ENCODE data around the gene LRMDA.

Gene LRMDA

DNA sequence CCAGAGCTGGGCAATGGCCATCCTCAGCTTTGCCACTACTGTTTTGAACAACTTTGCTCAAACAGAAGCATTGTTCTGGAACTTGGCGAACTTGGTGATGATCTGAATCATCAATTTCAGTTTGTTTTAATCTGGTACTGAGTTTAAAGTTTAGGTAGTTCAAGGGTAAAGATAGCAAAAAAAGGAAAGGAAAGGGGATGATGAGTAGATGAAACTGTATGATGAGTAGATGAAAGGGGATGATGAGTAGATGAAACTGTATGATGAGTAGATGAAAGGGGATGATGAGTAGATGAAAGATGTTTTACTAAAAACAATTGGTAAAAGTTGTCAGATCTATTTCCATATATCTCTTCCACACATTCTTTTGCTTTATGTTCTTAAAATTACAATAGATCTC is 737.0 kb downstream of the LRMDA start:
- H3K79me2 ChIP-seq (ENCODE audit: low read length) = no peaks in the 10 kb centered on the region

DNA sequence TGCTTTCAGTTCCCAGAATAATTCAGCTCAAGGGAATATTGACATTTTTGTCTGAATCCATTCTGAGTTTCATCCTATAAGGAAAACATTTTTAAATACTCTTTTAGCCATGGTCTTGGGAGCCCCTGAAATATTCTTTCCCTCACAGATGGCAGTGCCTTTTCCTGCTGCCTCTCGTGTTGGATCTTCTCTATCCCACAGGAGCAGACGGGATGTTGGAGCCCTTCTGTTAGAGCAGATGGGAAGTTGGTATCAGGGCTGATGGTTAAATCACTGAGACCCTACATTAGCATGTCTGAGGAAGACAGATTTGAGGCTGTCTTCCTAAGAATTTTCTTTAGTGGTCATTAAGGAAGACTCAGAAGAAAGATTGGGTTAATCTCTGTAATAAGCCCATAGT is 737.8 kb downstream of the LRMDA start:
- TF ChIP-seq, protein P1, sequence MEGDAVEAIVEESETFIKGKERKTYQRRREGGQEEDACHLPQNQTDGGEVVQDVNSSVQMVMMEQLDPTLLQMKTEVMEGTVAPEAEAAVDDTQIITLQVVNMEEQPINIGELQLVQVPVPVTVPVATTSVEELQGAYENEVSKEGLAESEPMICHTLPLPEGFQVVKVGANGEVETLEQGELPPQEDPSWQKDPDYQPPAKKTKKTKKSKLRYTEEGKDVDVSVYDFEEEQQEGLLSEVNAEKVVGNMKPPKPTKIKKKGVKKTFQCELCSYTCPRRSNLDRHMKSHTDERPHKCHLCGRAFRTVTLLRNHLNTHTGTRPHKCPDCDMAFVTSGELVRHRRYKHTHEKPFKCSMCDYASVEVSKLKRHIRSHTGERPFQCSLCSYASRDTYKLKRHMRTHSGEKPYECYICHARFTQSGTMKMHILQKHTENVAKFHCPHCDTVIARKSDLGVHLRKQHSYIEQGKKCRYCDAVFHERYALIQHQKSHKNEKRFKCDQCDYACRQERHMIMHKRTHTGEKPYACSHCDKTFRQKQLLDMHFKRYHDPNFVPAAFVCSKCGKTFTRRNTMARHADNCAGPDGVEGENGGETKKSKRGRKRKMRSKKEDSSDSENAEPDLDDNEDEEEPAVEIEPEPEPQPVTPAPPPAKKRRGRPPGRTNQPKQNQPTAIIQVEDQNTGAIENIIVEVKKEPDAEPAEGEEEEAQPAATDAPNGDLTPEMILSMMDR (IDR thresholded peaks at IDR 0.05; ENCODE audit: low read depth, low read length) = no peak
- TF ChIP-seq EZH2phosphoT487 (IDR thresholded peaks at IDR 0.05; ENCODE audit: low read depth) = no peak
- H3K27ac ChIP-seq (ENCODE audit: low read length) = no peak overlapping the region
- no peaks in the 10 kb centered on the region for H3K27me3 ChIP-seq (ENCODE audit: low read depth, low read length)
- H4K20me1 ChIP-seq (ENCODE audit: insufficient read depth, low read length) = no peaks in the 10 kb centered on the region
- no peaks in the 10 kb centered on the region for H3K36me3 ChIP-seq (replicated peaks; ENCODE audit: low read depth, low read length)
- no peak overlapping the region for H3K9ac ChIP-seq (ENCODE audit: low read length)
- H3K4me1 ChIP-seq (ENCODE audit: low read length) = no peaks in the 10 kb centered on the region
- H3K4me3 ChIP-seq (ENCODE audit: low read length) = no peak overlapping the region
- H3K4me2 ChIP-seq (ENCODE audit: low read length) = no peak overlapping the region
- no peak overlapping the region for H2AFZ ChIP-seq (ENCODE audit: low read depth, low read length)
- no peaks in the 10 kb centered on the region for H3K79me2 ChIP-seq (ENCODE audit: low read length)
- no peaks in the 10 kb centered on the region for H3K9me3 ChIP-seq (ENCODE audit: insufficient read depth, low read length)

More for the DNA sequence above, 737.0 kb downstream of the LRMDA start:
- Histone ChIP-seq H3K27me3 (ENCODE audit: low read depth, low read length) (no peaks in the 10 kb centered on the region), H3K27ac (ENCODE audit: low read length) (no peak overlapping the region), H3K9ac (ENCODE audit: low read length) (no peak overlapping the region), H3K9me3 (ENCODE audit: insufficient read depth, low read length) (no peaks in the 10 kb centered on the region), H3K4me3 (ENCODE audit: low read length) (no peak overlapping the region), H3K36me3 (replicated peaks; ENCODE audit: low read depth, low read length) (no peaks in the 10 kb centered on the region), H2AFZ (ENCODE audit: low read depth, low read length) (no peak overlapping the region), H3K4me2 (ENCODE audit: low read length) (no peak overlapping the region), H3K4me1 (ENCODE audit: low read length) (no peaks in the 10 kb centered on the region), H4K20me1 (ENCODE audit: insufficient read depth, low read length) (no peaks in the 10 kb centered on the region)
- TF ChIP-seq EZH2phosphoT487 (IDR thresholded peaks at IDR 0.05; ENCODE audit: low read depth) = no peak
- TF ChIP-seq, protein P1 (IDR thresholded peaks at IDR 0.05; ENCODE audit: low read depth, low read length) = no peak

DNA sequence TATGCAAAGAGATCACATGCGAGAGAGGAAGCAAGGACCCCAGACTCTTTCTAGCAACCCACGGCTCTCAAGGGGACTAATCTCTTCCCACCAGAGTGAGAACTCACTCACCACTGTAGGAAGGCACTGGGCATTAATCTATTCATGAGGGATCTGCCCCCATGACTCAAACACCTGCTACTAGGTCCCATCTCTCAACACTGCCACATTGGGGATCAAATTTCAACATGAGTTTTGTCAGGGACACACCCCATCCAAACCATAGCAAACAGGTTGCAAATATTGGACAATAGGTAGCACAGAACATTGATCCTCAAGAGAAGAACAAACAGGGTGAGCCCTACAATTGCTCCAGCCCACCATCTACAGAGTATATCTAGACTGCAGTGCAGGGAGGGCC is 740.6 kb downstream of the LRMDA start:
- Histone ChIP-seq H3K9me3 (ENCODE audit: insufficient read depth, low read length) (no peaks in the 10 kb centered on the region), H3K4me2 (ENCODE audit: low read length) (no peak overlapping the region), H4K20me1 (ENCODE audit: insufficient read depth, low read length) (no peaks in the 10 kb centered on the region), H3K4me3 (ENCODE audit: low read length) (no peak overlapping the region), H2AFZ (ENCODE audit: low read depth, low read length) (no peak overlapping the region), H3K9ac (ENCODE audit: low read length) (no peak overlapping the region), H3K27me3 (ENCODE audit: low read depth, low read length) (no peaks in the 10 kb centered on the region), H3K79me2 (ENCODE audit: low read length) (no peaks in the 10 kb centered on the region), H3K36me3 (replicated peaks; ENCODE audit: low read depth, low read length) (no peaks in the 10 kb centered on the region), H3K4me1 (ENCODE audit: low read length) (no peaks in the 10 kb centered on the region), H3K27ac (ENCODE audit: low read length) (no peak overlapping the region)
- TF ChIP-seq, protein P1 (IDR thresholded peaks at IDR 0.05; ENCODE audit: low read depth, low read length) = no peak
- TF ChIP-seq EZH2phosphoT487 (IDR thresholded peaks at IDR 0.05; ENCODE audit: low read depth) = no peak

DNA sequence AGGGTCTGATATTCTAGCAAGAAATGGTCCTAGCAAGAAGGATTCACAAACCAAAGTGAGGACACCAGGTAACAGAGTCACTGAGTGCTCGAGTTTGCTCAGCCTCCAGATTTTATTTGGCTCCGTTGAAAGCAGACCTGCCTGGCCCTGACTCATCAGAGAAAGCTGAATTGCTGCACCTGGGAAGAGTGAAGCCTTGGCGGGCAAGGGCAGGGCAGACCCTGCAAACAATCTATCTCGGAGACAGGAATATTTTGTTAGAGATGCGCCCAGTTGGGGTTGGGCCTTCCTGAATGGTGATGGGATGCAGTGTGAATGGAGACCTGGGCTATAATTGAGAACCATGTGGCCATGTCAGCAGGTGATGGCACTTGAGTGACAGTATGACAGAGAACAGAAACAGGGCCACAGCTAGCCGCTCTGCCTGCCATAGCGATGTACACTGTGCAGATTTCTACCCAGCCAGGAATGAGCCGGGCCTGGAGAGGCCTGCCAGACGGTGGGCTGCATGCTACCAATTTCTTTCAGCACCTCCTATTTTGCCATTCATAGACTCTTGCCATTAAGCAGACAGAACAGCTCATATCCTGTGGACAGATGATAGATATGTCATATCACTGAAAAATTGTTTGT is 744.2 kb downstream of the LRMDA start:
- Histone ChIP-seq H3K9me3 (ENCODE audit: insufficient read depth, low read length) (no peaks in the 10 kb centered on the region), H3K4me2 (ENCODE audit: low read length) (no peak overlapping the region), H3K79me2 (ENCODE audit: low read length) (no peaks in the 10 kb centered on the region), H3K9ac (ENCODE audit: low read length) (no peak overlapping the region), H3K36me3 (replicated peaks; ENCODE audit: low read depth, low read length) (no peaks in the 10 kb centered on the region), H4K20me1 (ENCODE audit: insufficient read depth, low read length) (no peaks in the 10 kb centered on the region), H3K4me3 (ENCODE audit: low read length) (no peak overlapping the region), H3K4me1 (ENCODE audit: low read length) (no peaks in the 10 kb centered on the region), H2AFZ (ENCODE audit: low read depth, low read length) (no peak overlapping the region), H3K27ac (ENCODE audit: low read length) (no peak overlapping the region), H3K27me3 (ENCODE audit: low read depth, low read length) (no peaks in the 10 kb centered on the region)
- TF ChIP-seq, protein P1 (IDR thresholded peaks at IDR 0.05; ENCODE audit: low read depth, low read length) = no peak
- TF ChIP-seq EZH2phosphoT487 (IDR thresholded peaks at IDR 0.05; ENCODE audit: low read depth) = no peak

Measured in OCI-LY3 (cell line).